B cell (primary cell): Measurements from ENCODE around the gene CFAP20. TPM values are rescaled to one million over a fixed set of nuclear protein-coding genes. Genes with fewer than 3 reads are reported as not detected.

ENCODE experiments used
- ATAC-seq: fragments of 200-7000 bp; cut with Tn5 transposase; one replicate; pipeline ENCODE4 v1.10.0; 2021; ENCODE audit warnings: low read depth, mild to moderate bottlenecking, moderate number of reproducible peaks, moderate library complexity
- CTCF ChIA-PET: fragments of 350-600 bp; sonication (Branson Sonifier 250); formaldehyde crosslinking; loops from one replicate; lab custom pipeline; 2021; ENCODE audit warnings: antibody characterized with exemption, inconsistent platforms; lab: Charles Lee
- POLR2A ChIA-PET: fragments of 350-600 bp; sonication (Branson Sonifier 250); formaldehyde crosslinking; loops from one replicate; lab custom pipeline; 2021; ENCODE audit warnings: antibody characterized with exemption; lab: Charles Lee
- DNase-seq: peaks from one replicate; pipeline ENCODE4 v3.0.0; 2013
- H2AFZ ChIP-seq: 2 replicates; pipeline ENCODE4 v1.6.1; 2012; ENCODE audit warnings: mild to moderate bottlenecking, low read depth, low read length; ENCODE audit not compliant: insufficient read depth, poor library complexity, severe bottlenecking
- H3K27ac ChIP-seq, 2 donors: 1 replicate in 1 of 2; 2 replicates in 1 of 2; pipeline ENCODE4 v1.5.1; 2012 to 2013; ENCODE audit warnings: low read length in 2 of 2, mild to moderate bottlenecking in 2 of 2, moderate library complexity in 1 of 2
- H3K27me3 ChIP-seq, 4 experiments: fragments of 200-600 bp in 1 of 4; sonication (generic) in 1 of 4; replicated peaks in 1 of 4; 1 replicate in 2 of 4; 2 replicates in 2 of 4; pipeline versions ENCODE4 v1.6.1 to v1.7.0; 2013 to 2016; ENCODE audit warnings: low read length in 3 of 4, mild to moderate bottlenecking in 2 of 4, mixed read lengths in 1 of 4, moderate library complexity in 1 of 4; ENCODE audit not compliant: insufficient read depth in 4 of 4, control insufficient read depth in 3 of 4; ENCODE audit errors: control extremely low read depth in 1 of 4
- H3K36me3 ChIP-seq, 2 experiments: replicated peaks in 1 of 2; 1 replicate in 1 of 2; 2 replicates in 1 of 2; pipeline versions ENCODE4 v1.6.1 to v1.7.1; 2013; ENCODE audit warnings: low read length in 1 of 2; ENCODE audit not compliant: insufficient read depth in 2 of 2, control insufficient read depth in 1 of 2; ENCODE audit errors: control extremely low read depth in 1 of 2, extremely low read depth in 1 of 2
- H3K4me1 ChIP-seq, 2 donors: fragments of 200-600 bp in 1 of 2; sonication (generic) in 1 of 2; 1 replicate in 1 of 2; 2 replicates in 1 of 2; pipeline versions ENCODE4 v1.5.1 to v1.6.1; 2013 to 2017; ENCODE audit warnings: low read length in 2 of 2; ENCODE audit not compliant: control insufficient read depth in 2 of 2, insufficient read depth in 2 of 2
- H3K4me2 ChIP-seq: replicated peaks from 2 replicates; pipeline ENCODE3; 2012; ENCODE audit warnings: mild to moderate bottlenecking, low read depth, low read length; ENCODE audit not compliant: poor library complexity, severe bottlenecking
- H3K4me3 ChIP-seq, 5 experiments: fragments of 200-600 bp in 1 of 5; sonication (generic) in 1 of 5; 1 replicate in 3 of 5; 2 replicates in 2 of 5; pipeline versions ENCODE4 v1.5.1 to v1.7.0; 2011 to 2016; ENCODE audit warnings: low read length in 4 of 5, mild to moderate bottlenecking in 4 of 5, low read depth in 2 of 5, control low read depth in 1 of 5, moderate library complexity in 1 of 5; ENCODE audit not compliant: insufficient read depth in 1 of 5; ENCODE audit errors: control extremely low read depth in 1 of 5, extremely low read depth in 1 of 5
- H3K79me2 ChIP-seq: fragments of 200-600 bp; sonication (generic); one replicate; pipeline ENCODE4 v1.6.0; 2016; ENCODE audit warnings: low read length; ENCODE audit not compliant: control insufficient read depth, insufficient read depth
- H3K9ac ChIP-seq: fragments of 200-600 bp; sonication (generic); 2 replicates; pipeline ENCODE4 v1.6.1; 2017; ENCODE audit warnings: mild to moderate bottlenecking, low read length, moderate library complexity
- H3K9me3 ChIP-seq, 3 donors: one replicate each; pipeline versions ENCODE4 v1.6.1 to v1.7.1; 2013; ENCODE audit warnings: low read length in 2 of 3; ENCODE audit not compliant: control insufficient read depth in 2 of 3, insufficient read depth in 1 of 3; ENCODE audit errors: control extremely low read depth in 1 of 3
- H4K20me1 ChIP-seq: 2 replicates; pipeline ENCODE4 v1.6.0; 2012; ENCODE audit warnings: mild to moderate bottlenecking, low read length; ENCODE audit not compliant: insufficient read depth, control insufficient read depth, poor library complexity, severe bottlenecking
- H3K27ac Mint-ChIP-seq: one replicate; pipeline ENCODE4 v1.8.0; 2021; ENCODE audit warnings: mixed read lengths
- H3K27me3 Mint-ChIP-seq: one replicate; pipeline ENCODE4 v1.8.0; 2021; ENCODE audit warnings: mixed read lengths
- H3K4me1 Mint-ChIP-seq: one replicate; pipeline ENCODE4 v1.8.0; 2021; ENCODE audit warnings: mixed read lengths
- H3K4me3 Mint-ChIP-seq: one replicate; pipeline ENCODE4 v1.8.0; 2021; ENCODE audit warnings: mixed read lengths
- H3K9me3 Mint-ChIP-seq: one replicate; pipeline ENCODE4 v1.8.0; 2022; ENCODE audit warnings: mixed read lengths; ENCODE audit not compliant: insufficient read depth
- EZH2 ChIP-seq: IDR thresholded peaks from 2 replicates; pipeline ENCODE4 v1.6.1; 2012; ENCODE audit warnings: borderline replicate concordance, low read depth, mild to moderate bottlenecking, moderate library complexity, low read length; ENCODE audit not compliant: insufficient read depth, poor library complexity, severe bottlenecking
- WGBS: methylation state at CpG from one replicate; pipeline ENCODE4 v1.1.5; 2013; ENCODE audit warnings: missing lambda C conversion rate; ENCODE audit not compliant: insufficient coverage; 5-methylcytosine and 5-hydroxymethylcytosine counted together
- intact Hi-C: fragments of 100-400 bp; cut with micrococcal nuclease; formaldehyde crosslinking; loops from one replicate; pipeline ENCODE4 v1.10.0; 2022
- polyA plus RNA-seq: library from polyadenylated mRNA; depleted of rRNA; stranded (reverse); fragments of >200 nt; gene quantifications from 2 replicates; pipeline ENCODE4 v1.2.3, GENCODE V29; 2012
- total RNA-seq, 2 donors: library from RNA; stranded (reverse); fragments of 120-200 nt in 1 of 2; gene quantifications; 1 replicate in 1 of 2; 2 replicates in 1 of 2; pipeline versions ENCODE4 v1.2.3 to v1.2.4, GENCODE V29; 2013 to 2022
- TF ChIP-seq, protein P1 (sequence below): fragments of 200-600 bp; IDR thresholded peaks from one replicate; pipeline ENCODE4 v1.8.0; 2022; ENCODE audit warnings: antibody characterized with exemption, mild to moderate bottlenecking

CFAP20 gene
- total and polyA plus RNA-seq, 2 donors (not counting 1 experiment from before 2014, with no cell fraction given): 27.3 to 45.4 TPM

DNA sequence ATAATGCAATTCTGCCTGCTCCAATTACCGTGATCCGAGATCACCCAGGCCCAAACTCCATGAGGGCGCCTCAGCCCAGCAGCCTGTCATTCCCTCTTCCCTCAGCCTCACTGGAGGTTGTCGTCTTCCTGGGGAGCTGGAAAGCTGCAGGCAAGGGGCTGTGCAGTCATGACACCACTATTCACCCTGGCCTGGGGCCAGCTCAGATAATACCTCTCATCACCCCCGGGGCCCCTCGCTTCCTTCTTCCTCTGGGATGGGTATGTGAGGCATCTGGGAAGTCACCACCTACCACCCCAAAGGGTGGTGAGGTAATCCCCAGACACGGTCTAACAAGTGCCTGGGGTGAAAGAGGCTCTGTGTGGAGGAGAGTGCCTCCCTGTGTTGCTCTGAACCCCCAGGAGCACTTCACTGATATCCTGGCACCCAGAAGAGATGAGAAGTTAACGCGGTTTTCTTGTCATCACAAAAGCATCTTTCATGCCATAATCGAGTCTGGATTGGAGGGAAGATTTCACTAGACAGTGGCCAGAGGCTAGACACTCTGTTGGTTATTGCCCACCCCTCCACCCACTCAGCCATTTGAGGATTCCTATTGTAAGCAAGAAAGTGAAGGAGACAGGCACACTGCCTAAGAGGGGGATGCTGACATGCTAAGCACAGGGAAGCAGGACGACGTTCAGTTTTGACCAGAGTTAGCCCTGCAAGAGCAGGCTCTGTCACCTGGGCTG lies 18.4 kb downstream of the CFAP20 start:
- CTCF ChIA-PET: no interaction called here

DNA sequence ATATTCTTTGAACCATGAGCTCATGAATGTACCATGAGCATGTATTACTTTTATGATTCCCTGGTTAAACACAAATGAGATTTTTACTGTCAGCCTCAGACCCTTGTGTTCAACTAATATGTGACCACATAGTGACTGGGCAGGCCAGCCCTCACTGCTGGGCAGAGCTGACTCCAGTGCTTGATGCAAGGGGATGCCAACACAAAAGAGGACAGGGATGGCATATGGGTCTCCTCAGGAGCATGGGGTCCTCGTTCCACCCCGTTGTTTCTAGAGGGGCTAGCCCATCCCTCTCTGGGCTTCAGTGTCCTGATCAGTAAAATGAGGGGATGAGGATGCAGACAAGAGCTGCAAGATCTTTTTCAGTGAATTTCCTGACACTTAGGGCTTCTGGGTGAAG lies 19.3 kb downstream of the CFAP20 start:
- POLR2A ChIA-PET: no interaction called here
- intact Hi-C loops: no loop called here

More for the DNA sequence above, 18.4 kb downstream of the CFAP20 start:
- WGBS: 77% methylated on average over 6 of the region's 12 CpGs
- H3K27me3 ChIP-seq: no peaks in the 10 kb centered on the region
- H3K27ac ChIP-seq: no peak overlapping the region
- POLR2A ChIA-PET: no interaction called here
- no peak for DNase-seq
- H3K36me3 ChIP-seq: peaks cover 10 to 20% of the 10 kb centered on the region in 2 experiments
- H3K4me3 ChIP-seq: no peak overlapping the region
- H3K27ac Mint-ChIP-seq: no peak overlapping the region
- no peak overlapping the region for H2AFZ ChIP-seq
- TF ChIP-seq EZH2: no peak
- TF ChIP-seq, protein P1, sequence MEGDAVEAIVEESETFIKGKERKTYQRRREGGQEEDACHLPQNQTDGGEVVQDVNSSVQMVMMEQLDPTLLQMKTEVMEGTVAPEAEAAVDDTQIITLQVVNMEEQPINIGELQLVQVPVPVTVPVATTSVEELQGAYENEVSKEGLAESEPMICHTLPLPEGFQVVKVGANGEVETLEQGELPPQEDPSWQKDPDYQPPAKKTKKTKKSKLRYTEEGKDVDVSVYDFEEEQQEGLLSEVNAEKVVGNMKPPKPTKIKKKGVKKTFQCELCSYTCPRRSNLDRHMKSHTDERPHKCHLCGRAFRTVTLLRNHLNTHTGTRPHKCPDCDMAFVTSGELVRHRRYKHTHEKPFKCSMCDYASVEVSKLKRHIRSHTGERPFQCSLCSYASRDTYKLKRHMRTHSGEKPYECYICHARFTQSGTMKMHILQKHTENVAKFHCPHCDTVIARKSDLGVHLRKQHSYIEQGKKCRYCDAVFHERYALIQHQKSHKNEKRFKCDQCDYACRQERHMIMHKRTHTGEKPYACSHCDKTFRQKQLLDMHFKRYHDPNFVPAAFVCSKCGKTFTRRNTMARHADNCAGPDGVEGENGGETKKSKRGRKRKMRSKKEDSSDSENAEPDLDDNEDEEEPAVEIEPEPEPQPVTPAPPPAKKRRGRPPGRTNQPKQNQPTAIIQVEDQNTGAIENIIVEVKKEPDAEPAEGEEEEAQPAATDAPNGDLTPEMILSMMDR: no peak
- intact Hi-C loops: no loop called here
- ATAC-seq: no peak
- no peaks in the 10 kb centered on the region for H3K9me3 ChIP-seq
- H3K4me1 ChIP-seq: peaks cover 5 to 10% of the 10 kb centered on the region in 2 donors
- no peaks in the 10 kb centered on the region for H3K9me3 Mint-ChIP-seq
- H3K4me3 Mint-ChIP-seq: no peak overlapping the region
- no peak overlapping the region for H3K9ac ChIP-seq
- H3K4me1 Mint-ChIP-seq: peaks cover 12% of the 10 kb centered on the region
- no peaks in the 10 kb centered on the region for H4K20me1 ChIP-seq
- H3K27me3 Mint-ChIP-seq: no peaks in the 10 kb centered on the region
- H3K79me2 ChIP-seq: no peaks in the 10 kb centered on the region
- no peak overlapping the region for H3K4me2 ChIP-seq

More for the DNA sequence above, 19.3 kb downstream of the CFAP20 start:
- Mint-ChIP-seq H3K4me3 (no peak overlapping the region), H3K27me3 (no peaks in the 10 kb centered on the region), H3K9me3 (no peaks in the 10 kb centered on the region), H3K27ac (no peak overlapping the region), H3K4me1 (peaks cover 12% of the 10 kb centered on the region)
- no peak for TF ChIP-seq EZH2
- TF ChIP-seq, protein P1: no peak
- no peak overlapping the region for H3K4me2 ChIP-seq
- DNase-seq: no peak
- no peak overlapping the region for H2AFZ ChIP-seq
- H3K4me1 ChIP-seq: peaks cover 5 to 10% of the 10 kb centered on the region in 2 donors
- H3K27me3 ChIP-seq: no peaks in the 10 kb centered on the region
- H3K4me3 ChIP-seq: no peak overlapping the region
- CTCF ChIA-PET: interaction anchor here (1.0 kb wide), 1 partner anchor 17 kb away, joined by 3 read pairs; no protein-coding TSS in a partner anchor
- peaks cover 5 to 11% of the 10 kb centered on the region in 2 experiments for H3K36me3 ChIP-seq
- no peaks in the 10 kb centered on the region for H3K9me3 ChIP-seq
- no peak overlapping the region for H3K9ac ChIP-seq
- no peaks in the 10 kb centered on the region for H4K20me1 ChIP-seq
- H3K27ac ChIP-seq: no peak overlapping the region
- H3K79me2 ChIP-seq: no peaks in the 10 kb centered on the region
- WGBS: 93% methylated on average over 2 of the region's 2 CpGs
- no peak for ATAC-seq
